IMR-90 (cell line): ENCODE measurements around the gene VAT1L. TPM values are rescaled to one million over a fixed set of nuclear protein-coding genes. Genes with fewer than 3 reads are reported as not detected.

Source experiments
- ATAC-seq: fragments of 200-7000 bp; cut with Tn5 transposase; 2 replicates; pipeline ENCODE4 v1.9.1; 2020; ENCODE audit warnings: low read depth, mild to moderate bottlenecking, moderate library complexity
- BruUV-seq: library from RNA; stranded (reverse); fragments of 400-500 nt; replicated peaks from 2 replicates; lab custom pipeline; 2021; lab: Mats Ljungman, UMichigan
- CTCF ChIA-PET: fragments of 300-600 bp; formaldehyde crosslinking; extraction: SDS; loops from one replicate; lab custom pipeline; 2021; ENCODE audit warnings: antibody characterized with exemption; lab: Yijun Ruan, JAX
- POLR2A ChIA-PET: fragments of 300-600 bp; sonication (Branson Sonifier 250); formaldehyde crosslinking; loops from one replicate; lab custom pipeline; 2022; ENCODE audit warnings: antibody characterized with exemption; ENCODE audit not compliant: unreplicated experiment; lab: Charles Lee
- DNase-seq: peaks from one replicate; pipeline ENCODE4 v3.0.0; 2013
- H2AFZ ChIP-seq: replicated peaks from 2 replicates; pipeline ENCODE3; 2013; ENCODE audit warnings: low read length, mild to moderate bottlenecking; ENCODE audit not compliant: poor library complexity
- H2AK5ac ChIP-seq: 2 replicates; pipeline ENCODE4 v1.6.1; 2013; ENCODE audit warnings: low read depth, low read length, inconsistent platforms
- H2AK9ac ChIP-seq: replicated peaks from 2 replicates; pipeline ENCODE3; 2013; ENCODE audit warnings: mild to moderate bottlenecking, low read depth, low read length, moderate library complexity; ENCODE audit not compliant: poor library complexity
- H2BK120ac ChIP-seq: 2 replicates; pipeline ENCODE4 v1.6.1; 2013; ENCODE audit warnings: low read depth, low read length, inconsistent platforms
- H2BK15ac ChIP-seq: 3 replicates; pipeline ENCODE4 v1.6.1; 2013; ENCODE audit warnings: low read depth, low read length, inconsistent platforms
- H2BK20ac ChIP-seq: 2 replicates; pipeline ENCODE4 v1.6.1; 2013; ENCODE audit warnings: low read depth, mild to moderate bottlenecking, inconsistent platforms, low read length, moderate library complexity
- H2BK5ac ChIP-seq: 2 replicates; pipeline ENCODE4 v1.6.1; 2013; ENCODE audit warnings: mild to moderate bottlenecking, low read depth, low read length, inconsistent platforms; ENCODE audit not compliant: poor library complexity, severe bottlenecking
- H3K14ac ChIP-seq: replicated peaks from 2 replicates; pipeline ENCODE4 v1.6.1; 2013; ENCODE audit warnings: low read depth, low read length, inconsistent platforms
- H3K18ac ChIP-seq: 2 replicates; pipeline ENCODE4 v1.6.1; 2013; ENCODE audit warnings: low read depth, low read length, control low read depth
- H3K23ac ChIP-seq: 2 replicates; pipeline ENCODE4 v1.6.1; 2013; ENCODE audit warnings: low read depth, low read length, inconsistent platforms
- H3K27ac ChIP-seq: 2 replicates; pipeline ENCODE4 v1.5.1; 2013; ENCODE audit warnings: mild to moderate bottlenecking, control low read depth, low read length; ENCODE audit not compliant: insufficient read depth
- H3K27me3 ChIP-seq: 2 replicates; pipeline ENCODE4 v1.6.1; 2013; ENCODE audit warnings: low read length; ENCODE audit not compliant: control insufficient read depth, insufficient read depth
- H3K36me3 ChIP-seq: 2 replicates; pipeline ENCODE4 v1.6.1; 2013; ENCODE audit warnings: low read length, mixed read lengths; ENCODE audit not compliant: control insufficient read depth, insufficient read depth
- H3K4ac ChIP-seq: 2 replicates; pipeline ENCODE4 v1.6.1; 2013; ENCODE audit warnings: low read depth, low read length, inconsistent platforms
- H3K4me1 ChIP-seq: 2 replicates; pipeline ENCODE4 v1.6.1; 2013; ENCODE audit warnings: low read length, mixed read lengths; ENCODE audit not compliant: control insufficient read depth, insufficient read depth
- H3K4me2 ChIP-seq: 2 replicates; pipeline ENCODE4 v1.6.1; 2013; ENCODE audit warnings: low read depth, mild to moderate bottlenecking, control low read depth, low read length, moderate library complexity
- H3K4me3 ChIP-seq: 2 replicates; pipeline ENCODE4 v1.5.1; 2013; ENCODE audit warnings: low read depth, mild to moderate bottlenecking, control low read depth, low read length, moderate library complexity; ENCODE audit not compliant: insufficient read depth
- H3K56ac ChIP-seq: 2 replicates; pipeline ENCODE4 v1.6.1; 2013; ENCODE audit warnings: low read length, inconsistent platforms; ENCODE audit not compliant: insufficient read depth; ENCODE audit errors: extremely low read depth
- H3K79me1 ChIP-seq, 2 experiments: 2 replicates each; pipeline ENCODE4 v1.6.1; 2013; ENCODE audit warnings: low read length in 2 of 2, inconsistent platforms in 1 of 2, low read depth in 1 of 2
- H3K9ac ChIP-seq: 2 replicates; pipeline ENCODE4 v1.6.1; 2013; ENCODE audit warnings: low read depth, low read length, control low read depth
- H3K9me1 ChIP-seq: 2 replicates; pipeline ENCODE4 v1.6.1; 2013; ENCODE audit warnings: low read length, inconsistent platforms; ENCODE audit not compliant: insufficient read depth
- H3K9me3 ChIP-seq: 2 replicates; pipeline ENCODE4 v1.6.1; 2013; ENCODE audit warnings: low read length; ENCODE audit not compliant: control insufficient read depth, insufficient read depth
- H4K20me1 ChIP-seq: 2 replicates; pipeline ENCODE4 v1.6.1; 2013; ENCODE audit warnings: low read length, inconsistent platforms; ENCODE audit not compliant: insufficient read depth
- H4K5ac ChIP-seq: 2 replicates; pipeline ENCODE4 v1.6.1; 2013; ENCODE audit warnings: mild to moderate bottlenecking, low read depth, low read length, control low read depth
- H4K8ac ChIP-seq, 2 experiments: 2 replicates each; pipeline ENCODE4 v1.6.1; 2013; ENCODE audit warnings: low read depth in 2 of 2, low read length in 2 of 2, control low read depth in 1 of 2, inconsistent platforms in 1 of 2
- H4K91ac ChIP-seq: 2 replicates; pipeline ENCODE4 v1.6.1; 2013; ENCODE audit warnings: low read depth, low read length, inconsistent platforms; ENCODE audit not compliant: insufficient read depth
- CHD1 ChIP-seq: IDR thresholded peaks from 2 replicates; pipeline ENCODE4 v1.6.1; 2012; ENCODE audit warnings: low read depth, low read length, improper control_type of control experiment
- CTCF ChIP-seq: conservative IDR thresholded peaks from 2 replicates; pipeline ENCODE4 v1.5.1; 2012; ENCODE audit warnings: mild to moderate bottlenecking, low read depth, low read length, improper control_type of control experiment
- ELK1 ChIP-seq: fragments of 150-350 bp; IDR thresholded peaks from 2 replicates; pipeline ENCODE4 v1.6.1; 2016; ENCODE audit warnings: low read depth, mild to moderate bottlenecking, low read length, moderate library complexity, borderline replicate concordance
- NFE2L2 ChIP-seq: fragments of 150-350 bp; IDR thresholded peaks from 2 replicates; pipeline ENCODE4 v1.6.1; 2016; ENCODE audit warnings: low read depth, mild to moderate bottlenecking, low read length
- RCOR1 ChIP-seq: IDR thresholded peaks from 2 replicates; pipeline ENCODE4 v1.6.1; 2012; ENCODE audit warnings: mild to moderate bottlenecking, low read length, improper control_type of control experiment; ENCODE audit not compliant: insufficient replicate concordance
- USF2 ChIP-seq: fragments of 150-350 bp; IDR thresholded peaks from 2 replicates; pipeline ENCODE4 v1.6.1; 2017; ENCODE audit warnings: mild to moderate bottlenecking, antibody characterized with exemption, low read length, low read depth
- WGBS, 2 experiments: methylation state at CpG; one replicate each; pipeline versions ENCODE4 v1.1.5 to v1.1.7; 2013; ENCODE audit warnings: missing lambda C conversion rate in 2 of 2; ENCODE audit not compliant: insufficient read length in 1 of 2; ENCODE audit errors: extremely low coverage in 2 of 2; 5-methylcytosine and 5-hydroxymethylcytosine counted together
- dilution Hi-C: fragments of 300-500 bp; cut with HindIII; formaldehyde crosslinking; loops from one replicate; pipeline ENCODE4 v1.14.3; 2018; ENCODE audit warnings: low sequenced_read_pairs; ENCODE audit not compliant: unreplicated experiment
- in situ Hi-C: fragments of 300-500 bp; cut with MboI; formaldehyde crosslinking; loops from 3 replicates; pipeline ENCODE4 v1.14.3; 2019; ENCODE audit warnings: low sequenced_read_pairs, inconsistent platforms, mixed read lengths
- intact Hi-C: fragments of 100-400 bp; cut with micrococcal nuclease; formaldehyde crosslinking; loops from 2 replicates; pipeline ENCODE4 v1.10.0; 2022
- polyA plus RNA-seq, 3 experiments: library from polyadenylated mRNA; depleted of rRNA; stranded (reverse); fragments of >200 nt; gene quantifications; 2 replicates each; pipeline ENCODE4 v1.2.3, GENCODE V29; 2012; ENCODE audit warnings: low replicate concordance in 1 of 3
- total RNA-seq: library from RNA; depleted of rRNA; stranded (reverse); fragments of >200 nt; gene quantifications from 2 replicates; pipeline ENCODE4 v1.2.3, GENCODE V29; 2012

The VAT1L gene
- total and polyA plus RNA-seq, 2 of the 4 experiments (the other 2 are of a cell fraction) = 15.4 to 18.5 TPM

- no peak overlapping the region for H3K14ac ChIP-seq
- H3K4me3 ChIP-seq = no peak overlapping the region
- ATAC-seq = no peak
- intact Hi-C loops = no loop called here
- no peak overlapping the region for H4K91ac ChIP-seq
- H3K36me3 ChIP-seq = peaks cover 3% of the 10 kb centered on the region; the same call in 1 of the 2 replicates
- H2BK5ac ChIP-seq = no peak overlapping the region
- H2BK15ac ChIP-seq = no peak overlapping the region
- no peak overlapping the region for H3K9ac ChIP-seq
- no peak overlapping the region for H4K5ac ChIP-seq
- 89% methylated on average over 4 of the region's 6 CpGs; no CpG with 5 or more reads in 1 of the 2 experiments for WGBS, 2 experiments
- no TSS peak for BruUV-seq
- dilution Hi-C loops = no loop called here
- ChIA-PET POLR2A (no interaction called here), CTCF (no interaction called here)
- no peak for DNase-seq
- H3K9me1 ChIP-seq = 0 out of 2 replicates have a peak, but pooled peaks cover 3% of the 10 kb centered on the region
- no peaks in the 10 kb centered on the region for H3K79me1 ChIP-seq
- no peak overlapping the region for H3K4me2 ChIP-seq
- in situ Hi-C loops = no loop called here
- no peak for TF ChIP-seq ELK1
- no peak for TF ChIP-seq CTCF
- TF ChIP-seq RCOR1 = no peak
- no peak for TF ChIP-seq NFE2L2
- no peak for TF ChIP-seq CHD1
- no peak for TF ChIP-seq USF2
- H2BK120ac ChIP-seq = no peak overlapping the region
- H2AK5ac ChIP-seq = no peak overlapping the region; the same call in 1 of the 2 replicates
- no peak overlapping the region for H3K56ac ChIP-seq
- no peaks in the 10 kb centered on the region for H3K27me3 ChIP-seq
- no peak overlapping the region for H3K23ac ChIP-seq
- H4K20me1 ChIP-seq = no peaks in the 10 kb centered on the region
- no peak overlapping the region for H3K18ac ChIP-seq
- H3K4me1 ChIP-seq = peaks cover 2% of the 10 kb centered on the region; the same call in 1 of the 2 replicates
- H3K27ac ChIP-seq = no peak overlapping the region
- H2AFZ ChIP-seq = no peak overlapping the region
- no peak overlapping the region for H2AK9ac ChIP-seq
- H2BK20ac ChIP-seq = no peak overlapping the region
- H4K8ac ChIP-seq = no peak overlapping the region
- H3K9me3 ChIP-seq = no peaks in the 10 kb centered on the region
- no peak overlapping the region for H3K4ac ChIP-seq
These were observed 69.7 kb downstream of the VAT1L start for GRCh38 chr16:77858060-77858459.
